ENCODE data around the gene RXRA.

DNA sequence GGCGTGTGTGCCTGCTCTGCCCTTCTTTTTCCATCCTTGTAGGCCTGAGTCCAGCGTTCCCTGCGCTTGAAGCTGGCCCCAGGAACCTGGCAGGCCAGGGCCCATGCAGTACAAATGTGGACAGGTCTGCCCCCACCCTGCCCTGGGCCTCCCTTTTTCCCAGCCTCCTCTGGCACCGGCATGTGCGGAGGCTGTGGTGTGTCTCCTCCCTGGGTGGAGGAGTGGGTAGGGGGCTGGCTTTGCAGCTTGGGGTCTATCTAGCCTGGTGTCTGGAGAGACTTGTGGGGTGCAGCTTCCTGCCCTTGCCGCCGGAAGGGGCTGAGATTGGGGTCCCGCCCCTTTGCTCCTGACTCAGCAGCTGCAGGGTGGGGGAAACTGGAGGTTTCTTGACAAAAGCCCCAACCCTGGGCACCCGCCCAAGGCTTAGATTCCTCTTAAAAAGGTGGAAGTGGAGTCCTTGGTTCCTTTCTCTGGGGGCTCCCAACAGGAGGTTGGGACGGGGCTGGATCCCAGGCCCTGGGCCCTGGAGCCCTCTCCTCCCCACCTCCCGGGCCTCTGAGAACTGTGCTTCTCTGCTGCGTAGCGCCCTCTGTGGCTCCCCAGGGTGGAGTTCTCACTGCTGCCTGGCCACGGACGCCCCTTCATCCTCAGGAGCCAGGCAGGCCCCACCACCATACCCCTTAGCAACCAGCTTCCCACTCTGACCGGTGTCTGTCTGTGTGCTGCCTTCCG is 18.0 kb downstream of the RXRA start:
- TF ChIP-seq, protein P1, sequence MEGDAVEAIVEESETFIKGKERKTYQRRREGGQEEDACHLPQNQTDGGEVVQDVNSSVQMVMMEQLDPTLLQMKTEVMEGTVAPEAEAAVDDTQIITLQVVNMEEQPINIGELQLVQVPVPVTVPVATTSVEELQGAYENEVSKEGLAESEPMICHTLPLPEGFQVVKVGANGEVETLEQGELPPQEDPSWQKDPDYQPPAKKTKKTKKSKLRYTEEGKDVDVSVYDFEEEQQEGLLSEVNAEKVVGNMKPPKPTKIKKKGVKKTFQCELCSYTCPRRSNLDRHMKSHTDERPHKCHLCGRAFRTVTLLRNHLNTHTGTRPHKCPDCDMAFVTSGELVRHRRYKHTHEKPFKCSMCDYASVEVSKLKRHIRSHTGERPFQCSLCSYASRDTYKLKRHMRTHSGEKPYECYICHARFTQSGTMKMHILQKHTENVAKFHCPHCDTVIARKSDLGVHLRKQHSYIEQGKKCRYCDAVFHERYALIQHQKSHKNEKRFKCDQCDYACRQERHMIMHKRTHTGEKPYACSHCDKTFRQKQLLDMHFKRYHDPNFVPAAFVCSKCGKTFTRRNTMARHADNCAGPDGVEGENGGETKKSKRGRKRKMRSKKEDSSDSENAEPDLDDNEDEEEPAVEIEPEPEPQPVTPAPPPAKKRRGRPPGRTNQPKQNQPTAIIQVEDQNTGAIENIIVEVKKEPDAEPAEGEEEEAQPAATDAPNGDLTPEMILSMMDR (IDR thresholded peaks at IDR 0.05) = no peak
- no peak for TF ChIP-seq POLR2A (IDR thresholded peaks at IDR 0.05)
